ENCODE data around the gene SFXN3.
A peak's percentile ranks its signal among the peaks of the same experiment; 100 is the strongest.

SFXN3 gene

DNA sequence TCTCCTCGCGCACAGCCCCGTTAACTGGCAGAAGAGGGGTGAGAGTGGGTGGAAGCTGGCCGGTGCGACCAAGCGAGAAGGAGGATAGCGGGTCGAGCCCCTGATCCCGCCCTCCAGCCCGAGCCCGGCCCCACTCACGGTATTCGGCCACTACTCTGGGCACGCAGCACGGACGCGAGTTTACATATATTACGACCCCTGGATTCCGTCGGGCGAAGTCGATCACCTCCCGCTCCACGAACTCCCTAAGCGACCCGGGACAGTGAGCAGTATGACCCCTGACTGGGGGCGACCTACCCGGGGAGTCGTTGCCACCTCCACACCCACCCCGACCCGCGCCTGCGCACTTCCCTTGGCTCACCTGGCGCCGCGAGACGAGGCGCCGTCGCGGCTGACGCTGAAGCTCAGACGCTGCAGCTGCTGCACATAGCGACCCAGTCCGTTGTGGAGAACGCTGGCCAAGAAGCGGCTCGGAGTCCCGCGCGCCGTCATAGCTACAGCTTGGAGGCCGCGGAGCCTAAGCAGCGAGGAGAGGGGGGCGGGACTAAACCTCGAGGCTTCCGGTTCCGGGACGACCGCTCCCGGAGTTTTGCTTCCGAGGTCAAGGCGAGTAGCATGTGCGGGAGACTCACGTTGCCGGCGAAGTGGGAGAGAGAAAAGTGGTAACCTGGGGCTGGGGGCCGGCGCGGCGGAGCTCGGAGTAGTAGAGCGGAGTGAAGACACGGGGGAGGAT is 43.9 kb upstream of the SFXN3 start, which contains the start of the genes MRPL43 and TWNK:
TSS of gene MRPL43 (minus strand) at position 546 of the 733 bp plus-strand sequence. CDS start at position 492, 54 bp downstream.
TSS of gene TWNK (plus strand) at position 592 of the 733 bp plus-strand sequence. CDS start 668 bp downstream, outside the sequence.
- TF ChIP-seq, protein P1, sequence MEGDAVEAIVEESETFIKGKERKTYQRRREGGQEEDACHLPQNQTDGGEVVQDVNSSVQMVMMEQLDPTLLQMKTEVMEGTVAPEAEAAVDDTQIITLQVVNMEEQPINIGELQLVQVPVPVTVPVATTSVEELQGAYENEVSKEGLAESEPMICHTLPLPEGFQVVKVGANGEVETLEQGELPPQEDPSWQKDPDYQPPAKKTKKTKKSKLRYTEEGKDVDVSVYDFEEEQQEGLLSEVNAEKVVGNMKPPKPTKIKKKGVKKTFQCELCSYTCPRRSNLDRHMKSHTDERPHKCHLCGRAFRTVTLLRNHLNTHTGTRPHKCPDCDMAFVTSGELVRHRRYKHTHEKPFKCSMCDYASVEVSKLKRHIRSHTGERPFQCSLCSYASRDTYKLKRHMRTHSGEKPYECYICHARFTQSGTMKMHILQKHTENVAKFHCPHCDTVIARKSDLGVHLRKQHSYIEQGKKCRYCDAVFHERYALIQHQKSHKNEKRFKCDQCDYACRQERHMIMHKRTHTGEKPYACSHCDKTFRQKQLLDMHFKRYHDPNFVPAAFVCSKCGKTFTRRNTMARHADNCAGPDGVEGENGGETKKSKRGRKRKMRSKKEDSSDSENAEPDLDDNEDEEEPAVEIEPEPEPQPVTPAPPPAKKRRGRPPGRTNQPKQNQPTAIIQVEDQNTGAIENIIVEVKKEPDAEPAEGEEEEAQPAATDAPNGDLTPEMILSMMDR (IDR thresholded peaks at IDR 0.05; ENCODE audit: low read depth, low read length, missing control alignments) = no peak
- H3K4me3 ChIP-seq (ENCODE audit: low read depth, low read length) = peak within 1 kb of the TSS; percentile 98
- in situ Hi-C loops (cut with HindIII; ENCODE audit: low sequenced_read_pairs) = no loop called here
- no peak for DNase-seq (ENCODE audit: low read depth)

DNA sequence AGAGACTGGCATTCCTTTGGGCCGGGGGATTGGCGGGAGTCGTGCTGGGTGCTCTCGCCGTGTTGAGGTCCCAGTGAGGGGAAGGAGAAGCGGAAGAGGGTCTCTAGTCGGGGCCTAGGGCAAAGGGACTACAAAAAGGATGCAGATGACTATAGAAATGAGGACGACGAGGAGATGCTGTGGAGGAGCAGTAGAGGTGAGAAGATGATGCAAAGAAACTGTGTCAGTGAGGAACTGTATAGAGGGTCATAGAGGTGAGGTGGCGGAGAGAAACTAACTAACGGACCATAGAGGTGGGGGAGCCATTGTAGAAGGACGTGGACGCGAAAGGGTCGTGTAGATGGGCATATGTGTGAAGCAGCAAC is 43.4 kb upstream of the SFXN3 start:
- no peak for DNase-seq (ENCODE audit: low read depth)
- in situ Hi-C loops (cut with HindIII; ENCODE audit: low sequenced_read_pairs) = no loop called here
- peak overlapping the region; percentile 98 for H3K4me3 ChIP-seq (ENCODE audit: low read depth, low read length)
- TF ChIP-seq, protein P1 (IDR thresholded peaks at IDR 0.05; ENCODE audit: low read depth, low read length, missing control alignments) = no peak

DNA sequence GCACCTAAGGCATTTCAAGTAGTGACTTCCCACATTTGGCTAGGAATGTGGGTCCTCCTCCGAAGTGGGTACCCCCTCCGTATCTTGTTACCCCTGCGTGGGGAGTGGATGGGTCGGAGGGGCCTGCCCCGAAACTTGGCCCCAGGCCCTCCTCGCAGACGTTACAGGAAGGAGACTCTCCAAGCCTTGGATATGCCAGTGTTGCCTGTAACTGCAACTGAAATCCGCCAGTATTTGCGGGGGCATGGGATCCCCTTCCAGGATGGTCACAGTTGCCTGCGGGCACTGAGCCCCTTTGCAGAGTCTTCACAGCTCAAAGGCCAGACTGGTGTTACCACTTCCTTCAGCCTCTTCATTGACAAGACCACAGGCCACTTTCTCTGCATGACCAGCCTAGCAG is 42.9 kb upstream of the SFXN3 start:
- DNase-seq (ENCODE audit: low read depth) = no peak
- TF ChIP-seq, protein P1 (IDR thresholded peaks at IDR 0.05; ENCODE audit: low read depth, low read length, missing control alignments) = no peak
- peak overlapping the region; percentile 98 for H3K4me3 ChIP-seq (ENCODE audit: low read depth, low read length)
- in situ Hi-C loops (cut with HindIII; ENCODE audit: low sequenced_read_pairs) = no loop called here

DNA sequence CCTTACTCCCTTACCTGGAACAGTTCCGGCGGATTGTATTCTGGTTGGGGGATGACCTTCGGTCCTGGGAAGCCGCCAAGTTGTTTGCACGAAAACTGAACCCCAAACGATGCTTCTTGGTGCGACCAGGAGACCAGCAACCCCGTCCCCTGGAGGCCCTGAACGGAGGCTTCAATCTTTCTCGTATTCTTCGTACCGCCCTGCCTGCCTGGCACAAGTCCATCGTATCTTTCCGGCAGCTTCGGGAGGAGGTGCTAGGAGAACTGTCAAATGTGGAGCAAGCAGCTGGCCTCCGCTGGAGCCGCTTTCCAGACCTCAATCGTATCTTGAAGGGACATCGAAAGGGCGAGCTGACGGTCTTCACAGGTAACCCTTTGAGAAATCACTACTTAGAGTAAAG is 41.9 kb upstream of the SFXN3 start:
- H3K4me3 ChIP-seq (ENCODE audit: low read depth, low read length) = no peak overlapping the region
- in situ Hi-C loops (cut with HindIII; ENCODE audit: low sequenced_read_pairs) = no loop called here
- TF ChIP-seq, protein P1 (IDR thresholded peaks at IDR 0.05; ENCODE audit: low read depth, low read length, missing control alignments) = no peak
- no peak for DNase-seq (ENCODE audit: low read depth)

DNA sequence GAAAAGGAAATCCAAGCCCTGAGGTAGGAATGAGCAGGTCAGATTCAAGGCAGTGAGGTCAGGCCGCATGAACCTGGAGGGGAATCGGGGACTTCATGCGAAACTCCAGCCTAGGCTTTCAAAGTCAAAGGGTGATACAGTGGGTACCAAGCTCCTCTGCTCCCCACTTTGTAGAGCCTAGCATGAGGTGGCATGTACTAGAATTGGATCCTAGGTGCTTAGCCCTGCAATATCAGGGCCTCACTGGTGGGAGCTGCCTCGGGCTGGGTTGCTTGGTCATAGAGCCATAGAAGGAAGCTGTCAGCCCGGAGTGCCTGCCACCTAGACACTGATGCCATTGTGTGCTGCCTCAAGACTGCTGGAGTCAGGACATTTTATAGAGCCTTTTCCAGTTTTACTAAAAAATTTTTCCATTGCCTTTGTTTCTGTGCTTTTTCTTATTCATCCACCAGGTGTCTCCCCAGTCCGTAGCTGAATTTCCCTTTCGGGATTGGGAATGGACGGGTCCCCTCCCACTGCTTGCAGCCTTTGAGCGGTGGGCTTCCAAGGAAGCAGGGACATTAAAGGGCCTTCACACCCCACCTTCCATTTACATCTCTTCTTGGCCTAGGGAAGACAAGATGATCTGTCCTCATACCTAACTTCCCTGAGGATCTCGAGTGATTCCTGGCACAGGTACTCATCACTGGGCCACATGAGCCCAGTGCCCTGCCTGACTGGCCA is 36.9 kb upstream of the SFXN3 start:
- no peak overlapping the region for H3K4me3 ChIP-seq (ENCODE audit: low read depth, low read length)
- TF ChIP-seq, protein P1 (IDR thresholded peaks at IDR 0.05; ENCODE audit: low read depth, low read length, missing control alignments) = peak; percentile 71
- in situ Hi-C loops (cut with HindIII; ENCODE audit: low sequenced_read_pairs) = no loop called here
- no peak for DNase-seq (ENCODE audit: low read depth)

DNA sequence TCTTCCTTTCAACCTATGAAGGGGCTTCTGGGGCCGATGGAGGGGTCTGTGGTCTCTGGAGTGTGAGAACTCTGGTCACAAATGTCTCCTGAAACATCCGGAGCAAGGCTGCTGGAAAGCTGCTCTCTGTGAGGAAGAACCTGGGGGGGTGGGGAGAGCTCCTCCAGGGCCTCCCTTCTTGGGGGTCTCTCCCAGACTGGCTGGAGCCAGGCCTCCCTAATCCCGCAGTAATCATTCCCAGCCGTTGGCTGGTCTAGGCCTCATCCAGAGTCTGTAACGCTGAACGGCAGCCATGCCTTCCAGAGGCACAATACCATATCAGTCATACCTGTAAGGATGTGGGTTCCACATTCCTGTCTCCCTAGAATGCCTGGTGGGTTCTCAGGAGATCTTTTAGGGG is 35.9 kb upstream of the SFXN3 start:
- in situ Hi-C loops (cut with HindIII; ENCODE audit: low sequenced_read_pairs) = loop anchor here (5.0 kb wide), 1 partner anchor 37 kb away; the partner anchor contains the start of genes PDZD7 and SFXN3
- TF ChIP-seq, protein P1 (IDR thresholded peaks at IDR 0.05; ENCODE audit: low read depth, low read length, missing control alignments) = no peak
- DNase-seq (ENCODE audit: low read depth) = no peak

More for the DNA sequence above, 35.9 kb upstream of the SFXN3 start:
- H3K4me3 ChIP-seq (ENCODE audit: low read depth, low read length) = no peak overlapping the region

Measured in astrocyte of the cerebellum (primary cell).